RWPE1 (cell line): ENCODE measurements around the gene TSPAN11.

Experiments used
- CTCF ChIA-PET: fragments of 350-600 bp; sonication (Branson Sonifier 250); formaldehyde crosslinking; extraction: SDS; loops from one replicate; lab custom pipeline; 2021; lab: Yijun Ruan, JAX
- POLR2A ChIA-PET: fragments of 400-600 bp; formaldehyde crosslinking; extraction: SDS; loops from one replicate; lab custom pipeline; 2020; ENCODE audit warnings: antibody characterized with exemption; ENCODE audit not compliant: low non-redundant PET; lab: Yijun Ruan, JAX
- DNase-seq: peaks from one replicate; pipeline ENCODE4 v3.0.0; 2012; ENCODE audit warnings: low spot score
- H3K27ac ChIP-seq: fragments of 450-650 bp; 2 replicates; pipeline ENCODE4 v1.5.1; 2017
- TF ChIP-seq, protein P1 (sequence below): fragments of 450-650 bp; conservative IDR thresholded peaks from 2 replicates; pipeline ENCODE4 v1.5.1; 2017; ENCODE audit warnings: low read depth, mild to moderate bottlenecking

The TSPAN11 gene

DNA sequence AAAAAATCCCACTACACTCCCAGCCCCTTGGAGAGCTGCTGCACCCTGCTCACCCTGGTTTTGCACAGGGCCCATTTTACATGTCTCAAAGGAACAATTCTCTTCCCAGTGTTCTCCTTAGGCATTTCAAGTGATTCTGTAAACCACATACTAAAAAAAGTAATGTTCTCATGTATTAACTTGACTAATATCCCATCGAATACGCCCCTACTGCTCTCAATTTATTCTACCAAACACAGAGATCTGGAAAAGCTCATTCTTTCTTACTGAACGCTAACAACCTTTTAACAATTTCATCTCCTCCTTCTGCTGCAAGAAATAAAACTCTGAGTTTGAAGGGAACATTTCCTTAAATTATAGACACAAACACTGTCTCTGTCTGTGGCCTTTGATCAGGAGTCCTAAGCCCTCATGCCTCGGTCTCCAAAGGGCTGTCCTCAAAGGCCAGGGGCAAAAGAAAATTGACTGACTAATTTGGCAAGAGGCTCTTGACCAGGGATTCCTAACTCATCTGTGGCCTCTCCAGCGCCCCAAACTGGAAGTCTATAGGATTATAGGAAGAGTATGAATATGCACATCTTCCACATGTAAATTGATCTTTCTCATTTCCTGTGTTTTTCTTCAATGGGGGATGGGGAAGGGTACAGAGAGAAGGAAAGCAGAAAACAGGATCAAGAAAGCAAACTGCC lies 17.1 kb upstream of the TSPAN11 start:
- TF ChIP-seq, protein P1, sequence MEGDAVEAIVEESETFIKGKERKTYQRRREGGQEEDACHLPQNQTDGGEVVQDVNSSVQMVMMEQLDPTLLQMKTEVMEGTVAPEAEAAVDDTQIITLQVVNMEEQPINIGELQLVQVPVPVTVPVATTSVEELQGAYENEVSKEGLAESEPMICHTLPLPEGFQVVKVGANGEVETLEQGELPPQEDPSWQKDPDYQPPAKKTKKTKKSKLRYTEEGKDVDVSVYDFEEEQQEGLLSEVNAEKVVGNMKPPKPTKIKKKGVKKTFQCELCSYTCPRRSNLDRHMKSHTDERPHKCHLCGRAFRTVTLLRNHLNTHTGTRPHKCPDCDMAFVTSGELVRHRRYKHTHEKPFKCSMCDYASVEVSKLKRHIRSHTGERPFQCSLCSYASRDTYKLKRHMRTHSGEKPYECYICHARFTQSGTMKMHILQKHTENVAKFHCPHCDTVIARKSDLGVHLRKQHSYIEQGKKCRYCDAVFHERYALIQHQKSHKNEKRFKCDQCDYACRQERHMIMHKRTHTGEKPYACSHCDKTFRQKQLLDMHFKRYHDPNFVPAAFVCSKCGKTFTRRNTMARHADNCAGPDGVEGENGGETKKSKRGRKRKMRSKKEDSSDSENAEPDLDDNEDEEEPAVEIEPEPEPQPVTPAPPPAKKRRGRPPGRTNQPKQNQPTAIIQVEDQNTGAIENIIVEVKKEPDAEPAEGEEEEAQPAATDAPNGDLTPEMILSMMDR = no peak
- ChIA-PET CTCF (no interaction called here), POLR2A (no interaction called here)
- DNase-seq = no peak
- no peak overlapping the region for H3K27ac ChIP-seq

DNA sequence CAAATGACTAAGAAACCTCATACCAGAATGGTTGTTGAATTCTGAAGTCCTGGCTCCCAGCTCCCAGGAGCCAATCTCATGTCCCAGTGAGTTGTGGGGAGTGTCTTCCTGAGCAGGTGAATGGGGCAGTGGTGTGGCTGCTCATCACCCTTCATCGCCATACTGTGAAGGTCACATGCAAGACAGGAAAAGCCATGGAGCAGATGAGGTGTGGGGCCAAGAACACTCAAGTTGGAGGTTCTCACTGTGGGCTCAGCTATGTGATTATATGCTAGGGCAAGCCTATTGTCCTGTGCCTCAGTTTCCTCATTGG lies 16.6 kb upstream of the TSPAN11 start:
- POLR2A ChIA-PET = no interaction called here
- TF ChIP-seq, protein P1 = no peak
- DNase-seq = no peak
- H3K27ac ChIP-seq = no peak overlapping the region
- CTCF ChIA-PET = no interaction called here

DNA sequence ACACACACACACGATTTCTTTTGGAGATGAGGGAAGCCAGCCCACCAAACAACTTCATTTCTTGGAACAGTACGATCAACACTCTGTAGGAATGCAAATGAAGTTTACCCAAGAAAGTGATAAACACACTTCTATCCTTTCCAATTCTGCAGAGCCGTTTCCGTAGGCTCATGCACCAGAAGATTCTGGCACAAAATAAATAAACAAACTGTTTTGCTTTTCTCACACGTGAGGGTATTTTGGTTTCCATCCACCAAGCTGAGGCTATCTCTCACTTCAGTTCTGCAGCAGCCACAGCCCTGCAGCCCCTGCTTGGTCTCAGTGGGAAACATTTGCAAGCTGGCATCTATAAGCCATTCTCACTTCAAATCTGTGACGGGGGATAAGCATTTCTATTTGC lies 15.3 kb upstream of the TSPAN11 start:
- POLR2A ChIA-PET = no interaction called here
- no peak for DNase-seq
- CTCF ChIA-PET = interaction anchor here (0.6 kb wide), 1 partner anchor 10 kb away, joined by 4 read pairs; no protein-coding TSS in a partner anchor
- H3K27ac ChIP-seq = no peak overlapping the region
- TF ChIP-seq, protein P1 = no peak

DNA sequence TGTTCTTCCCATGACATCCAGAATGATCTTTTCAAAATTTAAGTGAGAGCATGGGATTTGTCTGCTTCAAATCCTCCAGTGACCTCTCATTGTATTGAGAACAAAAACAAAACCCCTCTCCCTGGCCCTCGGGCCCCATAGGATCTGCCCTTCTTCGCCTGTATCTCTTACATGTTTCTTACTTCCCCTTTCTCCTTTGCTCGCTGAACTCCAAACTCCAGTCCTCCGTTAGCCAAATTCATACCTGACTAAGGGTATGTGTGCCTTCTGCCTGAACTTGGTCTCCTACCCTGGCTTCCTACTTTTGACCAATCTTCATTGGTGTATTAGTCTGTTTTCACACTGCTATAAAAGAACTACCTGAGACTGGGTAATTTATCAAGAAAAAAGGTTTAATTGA lies 13.2 kb upstream of the TSPAN11 start:
- DNase-seq = no peak
- ChIA-PET CTCF (no interaction called here), POLR2A (no interaction called here)
- TF ChIP-seq, protein P1 = no peak
- no peak overlapping the region for H3K27ac ChIP-seq

DNA sequence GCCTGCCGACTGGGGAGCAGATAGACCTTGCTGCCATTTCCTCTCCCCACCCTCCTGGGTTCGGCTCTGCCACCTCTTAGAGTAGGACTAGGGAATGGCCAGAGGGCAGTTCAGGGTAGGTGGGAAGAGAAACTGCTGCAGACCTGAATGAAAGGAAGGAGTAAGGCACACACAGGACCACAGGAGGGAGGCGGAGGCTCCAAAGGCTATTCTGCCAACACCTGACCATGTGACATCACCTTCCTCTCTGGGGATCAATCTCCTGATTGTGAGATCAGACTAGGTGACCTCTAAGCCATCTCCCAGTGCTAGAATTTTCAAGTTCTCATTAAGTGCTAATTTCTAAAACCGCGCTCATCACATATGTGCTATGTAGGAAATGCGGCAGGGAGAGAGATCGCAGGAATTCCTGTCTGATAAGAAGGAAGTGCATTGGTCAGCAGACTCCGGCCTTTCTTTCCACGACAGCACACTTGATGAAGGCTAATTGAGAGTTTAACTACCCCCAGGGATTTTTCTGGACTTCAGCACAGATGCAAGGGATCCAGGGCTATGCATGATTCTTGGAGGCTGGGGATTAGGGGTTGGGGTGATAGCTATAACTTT lies 11.5 kb upstream of the TSPAN11 start:
- ChIA-PET CTCF (no interaction called here), POLR2A (no interaction called here)
- no peak for DNase-seq
- no peak overlapping the region for H3K27ac ChIP-seq
- TF ChIP-seq, protein P1 = no peak

DNA sequence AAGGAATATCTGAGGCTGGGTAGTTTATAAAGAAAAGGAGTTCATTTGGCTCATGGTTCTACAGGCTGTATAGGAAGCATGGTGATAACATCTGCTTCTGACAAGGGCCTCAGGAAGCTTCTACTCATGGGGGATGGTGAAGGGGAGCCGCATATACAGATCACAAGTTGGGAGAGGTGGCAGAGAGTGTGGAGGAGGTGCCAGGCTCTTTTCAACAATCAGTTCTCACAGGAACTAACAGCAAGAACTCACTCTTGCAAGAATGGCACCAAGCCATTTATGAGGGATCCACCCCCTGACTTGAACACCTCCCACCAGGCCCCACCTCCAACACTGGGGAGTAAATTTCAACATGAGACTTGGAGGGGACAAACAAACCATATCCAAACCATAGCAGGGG lies 3.5 kb upstream of the TSPAN11 start:
- TF ChIP-seq, protein P1 = no peak
- POLR2A ChIA-PET = no interaction called here
- H3K27ac ChIP-seq = no peak overlapping the region
- no peak for DNase-seq
- CTCF ChIA-PET = no interaction called here
